Stimulated activated CD8-positive, alpha-beta memory T cell treated with anti-CD3 and anti-CD28 coated beads, Interleukin-12 subunit alpha, Interleukin-12 subunit beta, amount 100 ng/mL, for 4 hours (primary cell): Measurements from ENCODE around the gene PBX3.

ENCODE experiments used
- DNase-seq: peaks from one replicate; pipeline ENCODE4 v3.0.0-alpha.2; 2020; ENCODE audit warnings: low read depth

The PBX3 gene

DNA sequence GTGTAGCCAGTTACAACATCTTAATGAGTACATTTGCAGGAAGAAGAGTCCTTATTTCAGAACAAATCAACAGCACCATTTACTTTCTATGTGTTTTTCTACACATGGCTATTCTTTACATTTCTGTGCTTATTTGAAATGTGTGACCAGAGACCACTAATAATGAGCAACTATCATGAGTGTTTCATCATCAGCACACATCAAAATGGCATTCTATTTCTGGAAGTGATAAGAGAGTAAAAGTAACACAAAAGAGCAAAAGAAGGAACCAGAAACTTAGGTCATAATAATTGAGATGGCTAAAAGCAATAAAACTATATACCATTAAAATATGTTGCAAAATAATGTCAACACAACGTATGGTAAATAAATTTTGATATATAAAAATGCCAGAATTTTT lies 159.7 kb downstream of the PBX3 start:
- no peak for DNase-seq

DNA sequence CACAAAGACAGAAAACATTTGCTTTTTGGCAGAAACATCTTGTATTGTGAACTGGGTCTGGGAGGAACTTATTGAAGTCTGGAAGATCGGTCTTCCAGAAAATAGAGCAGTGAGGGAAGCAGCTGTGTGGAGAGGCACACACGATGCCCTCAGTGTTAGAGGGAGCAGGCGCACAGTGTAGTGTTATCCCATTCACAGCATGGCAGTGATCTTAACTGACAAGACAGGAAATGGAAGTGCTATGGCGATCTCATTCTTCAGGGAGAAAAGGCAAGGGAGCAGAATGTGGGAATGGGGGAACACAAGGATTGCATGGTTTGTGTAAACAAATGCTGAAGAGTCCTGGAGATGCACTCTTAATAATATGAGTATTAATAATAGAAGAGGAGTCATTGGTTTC lies 161.0 kb downstream of the PBX3 start:
- no peak for DNase-seq

DNA sequence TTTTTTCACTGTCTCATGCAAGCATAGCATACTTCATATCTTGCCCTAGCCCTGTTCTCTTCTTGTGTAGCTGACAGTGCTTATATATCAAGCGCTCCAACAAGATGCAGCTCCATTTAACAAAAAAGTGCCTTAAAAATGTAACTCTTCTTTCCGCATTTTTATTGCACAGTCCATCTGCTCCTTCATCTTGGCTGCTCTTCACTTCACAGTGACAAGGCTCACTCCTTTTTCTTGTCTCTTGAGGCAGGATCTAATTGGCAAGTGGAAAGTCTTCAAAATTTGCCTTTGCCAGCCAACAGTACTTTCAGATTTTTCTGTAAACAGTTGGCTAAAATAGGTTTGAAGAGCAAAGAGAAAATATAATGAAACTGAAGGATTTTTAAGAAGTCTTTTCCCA lies 161.8 kb downstream of the PBX3 start:
- no peak for DNase-seq

DNA sequence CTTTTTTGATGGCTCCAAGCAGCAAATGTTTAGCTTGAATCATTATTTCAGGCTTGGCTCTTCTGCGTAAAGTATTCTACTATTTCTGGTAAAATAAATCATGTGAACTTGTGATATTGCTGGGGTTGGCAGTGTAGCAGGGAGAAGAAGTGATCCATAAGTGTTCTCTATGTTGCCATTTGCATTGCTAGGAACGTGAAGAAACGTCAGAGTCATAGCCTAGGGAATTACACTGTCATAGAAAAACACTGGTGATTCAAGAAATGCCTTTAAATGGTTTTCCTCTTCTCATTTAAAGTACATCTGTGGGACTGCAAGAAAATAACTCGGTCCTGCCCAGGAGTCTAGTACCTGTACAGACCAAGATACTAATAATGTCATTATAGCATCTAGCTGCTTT lies 162.3 kb downstream of the PBX3 start:
- DNase-seq, result no peak

DNA sequence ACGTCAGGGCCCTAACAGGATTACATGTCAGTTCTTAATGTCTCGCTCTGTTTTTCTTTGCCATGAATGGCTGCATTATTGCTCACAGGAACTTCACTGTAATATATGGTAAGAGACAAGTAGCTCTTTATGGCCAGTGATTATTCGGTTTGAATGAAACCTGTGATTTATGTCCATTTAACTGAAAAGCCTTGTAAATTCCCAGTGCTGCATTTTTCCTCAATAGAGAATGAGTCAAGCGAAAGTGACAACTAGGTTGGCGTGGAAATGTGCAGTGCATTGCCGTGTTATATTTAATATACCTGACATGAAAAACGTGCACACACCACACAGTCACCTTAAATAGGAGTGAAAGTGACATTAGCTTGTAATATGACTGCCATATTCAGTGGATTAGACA lies 163.1 kb downstream of the PBX3 start:
- no peak for DNase-seq

DNA sequence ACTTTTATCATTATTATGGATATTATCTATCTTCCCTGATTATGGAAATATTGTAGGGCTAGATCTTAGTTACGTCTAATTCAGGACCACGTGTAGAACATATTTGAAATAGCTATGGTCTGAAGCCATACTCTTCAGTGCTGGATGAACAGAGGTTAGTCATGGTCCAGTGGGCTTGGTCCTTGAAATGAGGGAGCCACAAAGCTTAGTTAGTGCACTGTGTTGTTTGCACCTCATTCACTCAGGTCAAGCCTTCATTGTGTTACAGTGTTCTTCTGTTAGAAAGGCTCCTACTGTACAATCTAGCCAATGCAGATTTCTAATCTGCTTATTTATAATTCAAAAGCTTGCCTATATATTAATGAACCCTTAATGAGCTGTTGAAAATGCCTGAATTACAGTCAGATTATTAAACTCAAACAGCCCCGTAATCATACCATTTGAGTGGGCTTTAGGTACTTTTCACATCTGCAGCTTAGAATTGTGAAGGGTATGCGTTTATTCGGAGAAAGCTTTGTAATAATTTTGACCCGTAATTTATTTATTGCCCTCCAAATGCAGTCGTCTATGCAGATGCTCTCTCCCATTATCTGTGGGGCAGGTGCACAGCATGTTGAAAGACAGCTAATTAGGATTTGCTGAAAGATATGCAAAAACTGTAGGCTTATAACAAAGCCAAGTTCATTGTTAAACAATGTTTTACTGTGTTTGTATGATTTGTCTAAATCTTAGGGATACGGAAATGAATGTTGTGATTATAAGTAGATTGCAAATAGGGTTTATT lies 164.9 kb downstream of the PBX3 start:
- DNase-seq, result no peak

DNA sequence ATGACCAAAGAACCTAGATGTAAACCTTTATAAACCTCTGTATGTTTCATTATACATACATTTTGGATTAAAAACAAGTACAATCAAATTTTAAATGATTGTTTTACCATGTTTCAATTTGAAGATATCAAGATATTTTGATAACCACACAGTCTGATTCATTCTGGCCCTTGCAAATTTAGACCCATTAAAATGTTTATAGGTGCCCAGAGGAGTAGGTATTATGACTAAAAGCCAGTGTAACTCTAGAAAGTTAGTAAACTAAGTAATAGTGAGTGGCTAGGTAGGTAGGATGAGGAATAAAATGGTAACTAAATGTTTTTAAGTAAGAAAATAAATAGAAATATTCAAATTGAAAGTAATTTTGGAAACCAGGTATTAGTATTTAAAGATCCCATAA lies 165.5 kb downstream of the PBX3 start:
- no peak for DNase-seq

DNA sequence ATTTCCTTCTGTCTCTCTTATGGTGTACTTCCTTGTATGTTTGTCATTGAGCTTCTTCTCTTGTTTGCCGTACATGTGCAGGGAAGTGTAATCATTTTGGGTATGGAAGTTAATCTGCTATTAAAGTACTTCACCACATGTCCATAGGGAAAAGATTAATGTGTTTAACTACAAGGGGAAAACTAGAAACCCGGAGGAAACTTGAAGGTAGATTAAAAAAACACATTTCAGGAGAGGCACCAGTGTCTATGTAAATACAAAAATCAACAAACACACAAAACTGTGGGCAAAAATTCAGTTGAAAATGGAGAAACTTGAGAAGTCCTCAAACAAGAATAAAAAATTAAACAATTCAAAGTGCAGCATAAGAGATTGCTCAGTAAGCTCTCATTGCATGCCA lies 166.4 kb downstream of the PBX3 start:
- DNase-seq, result no peak

DNA sequence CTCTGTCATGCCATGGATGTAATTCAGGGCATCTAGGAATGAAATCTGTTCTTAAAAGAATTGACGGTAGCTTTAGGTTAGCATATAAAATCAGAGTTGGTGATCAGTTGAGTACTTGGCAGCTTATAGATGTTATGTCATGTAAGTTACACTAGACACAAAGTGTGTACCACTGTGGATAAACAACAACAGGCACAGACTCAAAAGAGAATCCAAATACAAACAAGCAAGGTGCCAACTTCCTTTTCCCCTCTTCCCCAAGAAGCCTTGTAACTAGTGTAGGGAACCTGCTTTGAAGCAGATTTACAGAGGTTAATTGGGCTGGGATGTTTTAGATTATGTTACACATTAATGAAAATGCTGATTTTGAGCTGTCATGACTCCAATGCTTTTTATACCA lies 167.2 kb downstream of the PBX3 start:
- DNase-seq, result no peak

DNA sequence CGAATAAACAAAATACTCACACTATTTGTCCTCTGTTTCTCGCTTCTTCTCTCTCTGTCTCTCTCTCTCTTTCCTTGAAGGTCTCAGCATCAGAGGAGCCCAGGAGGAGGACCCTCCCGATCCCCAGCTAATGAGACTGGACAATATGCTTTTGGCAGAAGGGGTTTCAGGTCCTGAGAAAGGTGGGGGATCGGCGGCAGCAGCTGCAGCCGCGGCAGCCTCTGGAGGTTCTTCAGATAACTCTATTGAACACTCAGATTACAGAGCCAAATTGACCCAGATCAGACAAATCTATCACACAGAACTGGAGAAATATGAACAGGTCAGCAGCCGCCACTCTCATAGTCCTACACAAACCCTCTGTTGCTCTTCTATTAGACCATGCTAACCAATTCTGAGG lies 168.4 kb downstream of the PBX3 start:
- DNase-seq, result no peak

DNA sequence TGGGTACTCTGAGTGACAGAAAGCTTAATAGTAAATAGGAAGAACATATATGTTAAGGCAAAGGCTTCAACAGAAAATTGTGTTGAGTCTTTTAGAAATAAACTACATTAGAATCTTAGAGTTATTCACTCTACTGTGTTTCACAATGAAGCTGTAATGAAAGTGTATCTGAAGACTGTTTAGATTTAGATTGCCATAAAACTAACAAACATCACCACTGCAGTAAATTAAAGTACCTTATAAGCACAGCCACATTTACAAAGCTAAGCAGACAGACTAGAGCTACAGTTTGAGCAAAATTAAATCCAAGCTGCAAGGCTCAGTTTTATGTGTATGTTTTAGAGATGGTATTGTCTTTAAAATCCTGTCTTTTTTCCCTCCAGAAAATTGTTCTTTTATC lies 172.4 kb downstream of the PBX3 start:
- DNase-seq, result no peak

DNA sequence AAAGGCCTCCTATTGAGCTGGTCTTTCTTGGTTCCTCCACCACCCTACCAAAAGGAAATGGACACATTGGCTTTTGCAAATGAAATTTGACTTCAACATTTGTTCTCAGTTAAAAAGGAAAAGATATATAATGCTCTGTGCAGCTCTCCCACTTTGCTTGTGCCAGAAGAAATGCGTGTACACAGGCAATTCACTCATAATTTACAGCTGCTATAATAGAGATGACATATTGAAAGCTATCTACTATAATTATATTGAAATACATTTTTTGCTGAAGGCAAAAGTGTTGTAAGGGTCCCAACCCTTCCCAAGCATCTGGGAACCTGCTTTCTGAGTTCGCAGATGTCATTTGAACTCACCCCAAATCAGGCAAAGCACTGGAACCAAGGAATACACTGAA lies 173.2 kb downstream of the PBX3 start:
- DNase-seq, result no peak

DNA sequence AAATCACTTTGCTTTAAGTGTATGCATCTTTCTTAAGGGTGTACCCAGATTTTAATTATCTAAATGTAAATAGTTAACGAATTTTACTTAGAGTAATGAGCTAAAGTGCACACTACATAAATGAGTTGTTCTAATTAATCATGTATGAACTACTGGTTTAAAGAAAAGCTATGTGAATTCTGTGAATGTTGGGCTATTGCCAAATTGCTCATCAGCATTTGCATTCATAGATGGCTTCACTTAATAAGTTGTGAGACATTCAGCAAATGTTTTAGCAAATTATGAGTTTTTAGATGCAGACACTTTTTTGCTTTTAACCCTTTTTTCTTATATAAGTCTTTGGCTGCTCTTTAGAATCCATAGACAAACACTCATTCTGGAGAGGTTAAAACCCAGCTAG lies 175.7 kb downstream of the PBX3 start:
- no peak for DNase-seq

DNA sequence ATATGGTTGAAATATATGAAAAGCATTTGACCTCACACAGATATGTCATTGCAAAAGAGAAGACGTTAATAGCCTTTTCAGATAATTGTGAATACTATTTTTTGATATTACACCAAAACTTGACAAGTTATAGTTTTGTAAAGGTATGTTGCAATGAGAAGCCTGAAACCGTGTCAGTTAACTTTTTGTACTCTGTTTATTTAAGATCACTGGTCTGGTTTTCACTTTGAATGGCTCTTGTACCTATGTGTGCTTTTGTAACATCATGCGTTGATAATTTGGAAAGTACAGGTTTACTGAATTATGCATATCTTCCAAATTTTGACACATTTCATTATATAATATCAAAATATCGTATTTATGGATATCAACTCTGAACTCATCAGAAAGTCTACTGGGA lies 177.2 kb downstream of the PBX3 start:
- DNase-seq, result no peak

DNA sequence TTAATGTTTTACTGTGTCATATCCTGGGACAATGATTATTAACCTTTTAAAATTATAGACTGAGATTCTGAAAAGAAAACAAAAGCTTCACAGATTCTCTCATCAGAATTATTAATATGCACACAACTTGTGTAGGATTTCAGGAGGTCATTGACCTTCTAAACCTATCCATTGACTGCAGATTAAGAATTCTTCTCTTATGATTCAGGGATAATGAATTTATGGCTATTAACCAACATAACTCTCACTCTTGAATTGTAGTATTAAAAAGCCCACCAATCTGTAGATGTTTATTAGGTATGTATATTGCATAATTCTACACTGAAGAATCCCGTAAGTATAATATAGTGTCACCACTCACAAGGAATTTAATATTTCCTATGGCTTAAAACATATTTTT lies 179.8 kb downstream of the PBX3 start:
- DNase-seq, result no peak

DNA sequence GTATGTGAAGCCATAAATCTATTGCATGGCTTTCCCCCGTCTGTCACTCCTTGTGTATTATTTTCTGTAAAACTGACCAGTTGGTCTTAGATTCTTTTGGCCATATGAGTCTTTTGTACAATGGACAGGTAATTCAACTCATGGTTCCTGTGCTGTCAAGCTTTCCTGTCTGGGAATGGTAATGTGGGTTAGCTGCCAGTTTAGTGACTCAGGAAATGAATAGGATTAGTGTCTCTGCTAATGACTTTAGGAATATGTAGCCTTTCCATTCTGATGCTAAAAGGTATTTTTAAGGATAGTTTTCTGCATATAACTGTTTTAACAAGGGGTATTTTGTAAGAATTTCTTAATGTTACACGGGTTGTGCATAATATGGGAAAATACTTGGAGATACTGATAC lies 182.7 kb downstream of the PBX3 start:
- DNase-seq, result no peak

DNA sequence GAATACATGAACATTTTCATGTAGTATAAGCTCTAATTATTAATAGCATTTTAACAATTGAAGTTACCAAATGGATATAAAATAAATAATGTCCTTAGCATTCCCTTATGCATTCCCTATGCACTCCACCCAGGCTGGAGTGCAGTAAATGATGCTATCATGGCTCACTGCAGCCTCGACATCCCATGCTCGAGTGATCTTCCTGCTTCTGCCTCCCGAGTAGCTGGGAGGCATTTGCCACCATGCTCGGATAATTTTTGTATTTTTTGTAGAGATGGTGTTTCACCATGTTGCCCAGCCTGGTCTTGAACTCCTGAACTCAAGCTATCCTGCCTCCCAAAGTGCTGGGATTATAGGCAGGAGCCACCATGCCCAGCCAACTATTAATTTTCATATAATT lies 184.0 kb downstream of the PBX3 start:
- DNase-seq, result no peak

DNA sequence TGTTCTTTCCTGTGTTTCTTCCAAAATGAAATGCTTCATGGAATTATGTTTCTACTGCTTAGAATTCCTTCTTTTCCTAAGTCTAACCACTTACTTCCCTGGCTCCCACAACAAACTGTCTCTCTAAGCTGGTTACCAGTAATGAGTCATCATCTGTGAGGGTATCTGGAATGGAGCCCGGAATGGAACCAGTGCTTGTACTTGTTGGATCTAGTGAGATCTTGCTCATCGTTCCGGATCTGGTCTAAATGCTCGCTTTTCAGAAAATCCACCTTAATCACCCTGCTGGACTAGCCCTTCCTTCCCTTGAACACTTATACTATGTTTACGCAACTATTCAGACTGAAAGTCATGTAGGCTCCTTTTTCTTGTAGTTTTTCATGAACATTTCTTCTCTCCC lies 184.8 kb downstream of the PBX3 start:
- DNase-seq, result no peak

DNA sequence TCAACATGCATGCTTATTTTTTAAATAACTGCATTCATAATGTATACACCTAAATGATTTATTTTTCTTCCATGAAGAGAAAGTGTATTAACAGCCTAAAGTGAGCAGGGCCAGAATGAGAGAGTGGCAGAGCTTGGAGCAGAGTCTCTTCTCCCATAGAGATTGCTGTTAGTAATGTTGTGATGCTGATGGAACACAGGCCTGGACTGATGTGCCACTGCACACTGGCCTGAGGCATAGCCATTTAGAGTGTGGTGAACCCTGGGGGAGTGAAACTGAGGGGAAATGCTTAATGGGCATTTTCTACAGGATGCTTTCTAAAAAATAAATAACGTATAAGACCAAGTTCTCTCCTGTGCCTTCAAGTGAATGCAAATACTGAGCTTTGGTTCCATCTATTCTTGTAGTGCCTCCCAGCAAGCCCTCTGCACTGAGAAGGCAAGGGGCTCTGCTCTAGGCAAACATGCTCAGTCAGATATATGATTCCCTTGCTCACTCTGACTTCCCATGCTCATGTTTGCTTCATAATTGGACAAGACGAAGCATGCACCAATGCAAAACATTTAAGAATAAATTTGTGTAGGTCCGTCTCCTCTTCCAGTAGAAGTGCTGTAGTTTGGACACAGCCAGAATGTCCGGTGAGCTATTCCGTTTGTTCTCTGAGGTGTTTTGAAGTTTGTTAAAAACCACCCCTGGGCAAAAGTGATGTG lies 185.7 kb downstream of the PBX3 start:
- DNase-seq, result no peak

DNA sequence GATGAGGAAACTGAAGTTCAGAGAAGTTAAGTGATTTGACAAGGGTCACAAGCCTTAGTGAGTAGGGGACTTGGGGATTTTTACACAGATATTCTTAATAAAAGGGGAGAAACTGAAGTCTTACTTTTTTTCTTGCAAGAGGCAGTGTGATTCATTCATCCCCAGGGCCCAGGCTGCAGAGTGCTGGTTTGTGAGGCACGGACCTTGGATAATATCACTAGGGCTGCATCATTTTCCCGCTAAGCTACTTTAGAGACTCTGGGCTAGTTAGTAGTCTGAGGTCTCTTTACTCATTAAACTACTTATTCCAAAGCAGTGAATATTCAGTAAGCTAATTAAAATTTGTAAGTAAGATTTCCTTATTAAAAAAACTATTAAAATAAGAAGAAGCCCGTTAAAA lies 195.0 kb downstream of the PBX3 start:
- no peak for DNase-seq

DNA sequence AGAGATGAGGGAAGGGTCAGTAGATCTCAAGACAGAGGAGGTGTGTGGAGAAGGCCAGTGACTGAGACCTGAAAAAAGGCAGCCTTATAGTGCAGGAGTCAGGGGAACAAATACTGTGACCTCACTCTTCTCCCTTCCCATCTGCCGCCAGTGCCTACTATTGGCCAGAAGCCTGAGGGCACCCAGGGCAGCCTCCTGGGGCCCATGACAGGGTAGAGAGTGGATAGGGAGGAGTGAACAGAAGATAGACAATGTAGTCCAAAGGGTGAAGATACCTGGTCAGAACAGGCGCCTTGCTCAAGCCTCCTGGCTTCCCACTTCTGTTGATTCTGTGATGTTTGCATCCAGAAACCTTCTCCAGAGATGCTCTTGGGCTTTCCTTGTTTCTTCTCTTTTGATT lies 196.7 kb downstream of the PBX3 start:
- no peak for DNase-seq

DNA sequence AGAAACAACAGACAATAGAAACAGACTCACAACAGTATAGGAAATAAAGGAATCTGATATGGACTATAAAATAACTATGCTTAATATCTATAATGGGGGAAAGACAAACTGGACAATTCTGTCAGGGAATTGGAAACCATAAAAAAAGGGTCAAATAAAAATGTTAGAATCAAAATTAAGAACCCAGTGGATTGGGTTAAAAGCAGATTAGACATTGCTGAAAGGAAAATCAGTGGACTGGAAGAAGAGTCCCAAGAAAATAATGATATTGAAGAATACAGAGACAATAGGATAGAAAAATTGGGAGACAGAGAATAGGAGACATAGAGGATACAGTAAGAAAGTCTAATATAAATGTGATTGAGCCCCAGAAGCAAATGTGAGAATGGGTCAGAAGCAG lies 199.2 kb downstream of the PBX3 start:
- no peak for DNase-seq

DNA sequence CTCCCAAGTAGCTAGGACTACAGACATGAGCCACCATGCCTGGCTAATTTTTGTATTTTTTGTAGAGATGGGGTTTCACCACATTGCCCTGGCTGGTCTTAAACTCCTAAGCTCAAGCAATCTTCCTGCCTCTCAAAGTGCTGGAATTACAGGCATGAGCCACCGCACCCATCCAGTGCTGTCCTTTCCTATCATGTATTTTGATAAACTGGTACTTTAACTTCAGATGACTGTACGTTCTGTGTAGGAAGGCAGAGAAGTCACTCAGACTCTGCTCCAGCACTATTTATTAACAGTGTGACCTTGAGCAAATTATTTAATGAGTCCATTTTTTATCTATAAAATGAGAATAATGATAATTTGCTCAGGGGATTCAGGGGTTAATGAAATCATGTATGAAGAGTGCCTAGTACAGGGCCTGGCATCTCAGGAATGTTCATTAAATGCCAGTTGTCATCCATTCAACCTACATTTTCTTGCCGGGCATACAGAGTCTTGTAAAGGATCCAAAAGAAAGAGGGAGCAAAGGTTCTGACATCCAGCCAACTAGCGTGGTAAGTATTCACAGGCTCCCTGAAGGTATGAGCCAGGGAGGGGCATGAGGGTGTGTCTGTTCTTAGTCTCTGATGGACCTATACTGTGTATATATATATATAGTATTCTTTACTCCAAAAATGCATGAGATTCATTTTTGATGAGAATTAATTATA lies 201.9 kb downstream of the PBX3 start:
- no peak for DNase-seq
